Measurements from ENCODE around the gene ZNF423.
"Not testable (repeated sequence)": the region's sequence is repeated elsewhere in the genome, so short reads cannot be mapped to it uniquely, and the experiment has no call there.

ZNF423 gene

DNA sequence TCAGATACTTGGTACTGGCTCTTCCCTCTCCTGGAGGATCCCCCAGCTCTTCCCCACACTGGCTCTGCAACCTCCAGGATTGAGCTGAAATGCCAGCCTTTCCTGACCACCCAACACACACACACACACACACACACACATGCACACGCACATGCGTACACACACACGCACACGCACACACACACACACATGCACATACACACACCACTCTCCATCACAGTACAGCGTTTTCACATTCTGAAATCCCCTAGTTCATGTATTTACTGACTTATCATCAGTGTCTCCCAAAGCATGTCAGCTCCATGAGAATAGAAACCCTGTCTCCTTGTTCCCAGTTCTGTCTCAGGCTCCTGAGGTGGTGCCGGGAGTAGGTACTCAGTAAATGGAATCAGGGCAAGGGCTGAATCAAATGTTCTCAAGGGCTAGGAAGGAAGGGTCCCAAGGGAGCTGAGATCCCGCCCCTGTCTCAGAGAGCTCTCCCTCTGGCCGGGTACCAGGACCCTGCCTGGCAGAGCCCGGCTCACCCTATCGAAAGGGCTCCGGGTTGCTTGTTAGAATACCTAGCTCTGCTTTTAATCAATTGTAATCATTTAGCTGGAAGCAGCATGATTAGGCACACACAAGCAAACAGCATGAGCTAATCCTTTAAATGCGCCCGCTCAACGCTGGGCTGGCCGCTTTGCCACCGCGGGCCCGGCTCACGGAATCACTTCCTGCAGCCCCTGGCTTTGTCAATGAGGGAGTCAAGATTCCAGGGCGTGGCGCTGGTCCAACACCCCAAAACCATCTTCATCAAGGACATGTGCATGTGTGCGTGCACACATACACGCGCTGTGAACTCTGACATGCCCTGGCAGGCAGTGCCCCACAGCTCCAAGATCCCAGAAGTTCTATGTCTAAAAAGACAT is 341.6 kb downstream of the ZNF423 start:
- DNase-seq (ENCODE audit: low read depth in 2 of 2), result no peak

DNA sequence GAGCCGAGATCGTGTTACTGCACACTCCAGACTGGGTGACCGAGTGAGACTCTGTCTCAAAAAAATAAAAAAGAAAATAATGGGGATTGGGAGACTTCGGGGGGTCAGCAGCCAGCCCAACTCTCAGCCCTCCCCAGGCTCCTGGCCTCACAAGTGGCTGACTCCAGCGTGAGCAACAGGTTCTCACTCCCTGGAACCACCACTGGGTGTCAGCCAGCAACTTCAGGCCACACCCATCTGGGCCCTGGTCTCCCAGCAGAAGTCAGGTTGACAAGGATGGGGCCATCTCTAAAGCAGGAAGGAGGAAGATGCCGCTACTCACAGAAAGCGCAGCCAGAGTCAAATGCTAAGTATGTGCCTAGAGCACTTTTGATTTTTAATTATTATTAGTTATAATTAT is 342.9 kb downstream of the ZNF423 start:
- no peak for DNase-seq (ENCODE audit: low read depth in 2 of 2)

DNA sequence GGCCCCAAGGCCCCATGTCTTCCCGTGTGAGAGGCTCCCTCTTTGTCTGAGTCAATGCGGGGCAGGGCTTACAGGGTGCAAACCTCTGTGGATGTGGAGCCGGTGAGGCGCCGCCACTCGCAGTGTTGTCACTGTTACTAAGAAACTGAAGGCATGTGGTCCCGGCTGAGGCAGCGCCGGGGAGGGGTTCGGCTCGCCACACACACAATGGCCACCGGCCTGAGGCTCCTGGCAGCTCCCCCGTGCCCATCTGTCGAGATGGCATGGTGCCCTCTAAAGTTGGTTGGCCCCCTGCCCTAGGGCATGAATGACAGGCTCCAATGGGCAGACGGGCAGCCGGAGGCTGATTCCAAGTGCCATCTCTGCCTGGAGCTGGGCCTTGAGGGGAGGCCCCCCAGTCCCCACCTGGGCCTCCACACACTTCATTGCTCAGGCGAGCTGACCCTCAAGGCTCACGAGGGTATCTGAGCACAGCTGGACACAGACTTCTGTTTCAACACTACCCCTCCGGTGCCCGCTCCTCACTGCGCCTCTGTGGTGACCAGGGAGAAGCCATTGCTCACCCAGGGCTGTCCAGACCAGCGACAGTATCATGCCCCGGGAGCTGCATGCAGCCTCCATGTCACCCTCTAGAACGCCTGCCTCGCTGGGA is 345.1 kb downstream of the ZNF423 start:
- no peak for DNase-seq (ENCODE audit: low read depth in 2 of 2)

DNA sequence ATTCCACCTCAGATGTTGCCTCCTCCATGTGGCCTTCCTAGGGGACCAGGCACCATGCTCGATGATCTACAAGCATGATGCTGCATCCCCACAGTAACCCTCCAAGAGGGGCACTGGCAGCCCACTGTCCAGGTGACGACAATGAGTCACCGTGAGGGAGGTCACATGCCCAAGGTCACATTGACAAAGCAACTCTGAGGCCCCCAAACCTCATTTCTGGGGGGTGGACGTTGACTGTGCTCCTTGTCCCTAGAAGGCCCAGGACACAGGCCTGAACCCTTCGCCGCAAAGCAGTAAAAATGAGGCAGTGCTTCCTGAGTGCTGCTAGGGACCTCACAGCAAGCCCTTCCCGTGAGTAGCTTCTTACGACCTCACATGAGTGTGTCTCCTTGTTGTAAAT is 345.8 kb downstream of the ZNF423 start:
- DNase-seq (ENCODE audit: low read depth in 2 of 2), result no peak

DNA sequence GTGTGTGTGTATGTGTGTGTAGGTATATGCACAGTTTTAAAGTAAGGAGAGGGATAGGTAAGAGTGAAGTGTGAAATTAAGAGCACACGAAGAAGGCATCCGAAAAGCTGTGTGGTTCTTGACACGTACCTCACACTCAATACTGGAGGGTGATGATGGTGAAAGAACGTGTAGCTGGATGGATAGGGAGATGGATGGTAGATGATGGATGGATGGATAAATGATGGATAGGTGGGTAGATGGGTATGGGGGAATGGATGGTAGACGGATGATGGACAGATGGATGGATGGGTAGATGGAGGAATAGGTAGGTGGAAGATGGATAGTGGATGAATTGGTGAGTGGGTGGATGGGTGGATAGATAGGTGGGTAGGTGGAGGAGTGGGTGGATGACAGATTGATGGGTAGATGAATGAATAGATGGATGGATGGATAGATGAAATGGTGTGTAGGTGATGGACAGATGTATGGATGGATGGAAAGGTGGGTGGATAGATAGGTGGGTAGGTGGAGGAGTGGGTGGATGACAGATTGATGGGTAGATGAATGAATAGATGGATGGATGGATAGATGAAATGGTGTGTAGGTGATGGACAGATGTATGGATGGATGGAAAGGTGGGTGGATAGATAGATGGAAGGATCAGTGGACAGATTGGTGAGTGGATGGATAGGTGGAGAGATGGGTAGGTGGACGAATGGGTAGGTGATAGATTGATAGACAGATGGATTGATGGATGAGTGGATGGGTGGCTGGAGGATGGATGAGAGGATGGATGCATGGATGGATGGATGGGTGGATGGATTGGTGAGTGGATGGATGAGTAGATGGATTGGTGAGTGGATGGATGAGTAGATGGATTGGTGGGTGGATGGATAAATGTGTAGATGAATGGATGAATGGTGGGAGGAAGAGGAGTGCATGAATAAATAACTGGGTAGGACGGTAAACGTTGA is 349.6 kb downstream of the ZNF423 start:
- not testable (repeated sequence) for DNase-seq (ENCODE audit: low read depth in 2 of 2)

DNA sequence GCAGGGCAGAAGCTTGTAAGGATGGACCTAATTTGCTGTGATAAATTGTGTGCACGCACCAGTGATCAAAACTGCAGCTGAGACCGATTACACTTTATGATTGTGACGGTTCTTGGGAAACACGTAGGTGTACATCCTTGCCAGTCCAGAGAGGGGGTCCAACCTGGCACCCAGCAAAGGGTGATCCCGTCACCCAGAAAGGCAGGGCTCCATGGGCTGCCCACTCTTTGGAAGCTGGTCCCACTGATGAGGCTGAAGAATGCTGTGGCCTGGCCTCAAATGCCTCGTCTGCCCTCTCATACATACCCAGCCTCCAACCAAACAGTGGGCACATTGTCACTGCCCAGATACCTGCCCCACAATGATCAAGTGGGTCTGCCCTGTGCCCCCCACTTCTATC is 350.4 kb downstream of the ZNF423 start:
- no peak for DNase-seq (ENCODE audit: low read depth in 2 of 2)

DNA sequence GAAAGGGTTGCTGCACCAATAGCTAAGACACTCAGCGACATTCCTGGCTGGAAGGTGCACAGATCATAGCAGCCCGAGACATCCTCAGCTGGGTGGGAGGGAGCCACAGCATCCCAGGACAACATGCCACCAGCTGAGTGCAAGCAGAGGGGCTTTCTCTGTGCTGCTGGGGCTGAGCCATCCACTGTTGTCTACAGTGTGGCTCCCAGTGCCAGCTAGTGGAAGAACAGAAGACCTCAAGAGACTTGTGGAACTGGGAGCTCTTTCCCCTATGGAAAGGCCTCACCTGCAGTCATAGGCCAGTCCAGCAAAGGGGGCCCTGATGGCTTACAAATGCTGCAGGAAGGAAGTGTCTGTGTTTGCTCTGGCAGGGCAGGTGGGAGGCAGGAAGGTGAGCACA is 351.3 kb downstream of the ZNF423 start:
- no peak for DNase-seq (ENCODE audit: low read depth in 2 of 2)

DNA sequence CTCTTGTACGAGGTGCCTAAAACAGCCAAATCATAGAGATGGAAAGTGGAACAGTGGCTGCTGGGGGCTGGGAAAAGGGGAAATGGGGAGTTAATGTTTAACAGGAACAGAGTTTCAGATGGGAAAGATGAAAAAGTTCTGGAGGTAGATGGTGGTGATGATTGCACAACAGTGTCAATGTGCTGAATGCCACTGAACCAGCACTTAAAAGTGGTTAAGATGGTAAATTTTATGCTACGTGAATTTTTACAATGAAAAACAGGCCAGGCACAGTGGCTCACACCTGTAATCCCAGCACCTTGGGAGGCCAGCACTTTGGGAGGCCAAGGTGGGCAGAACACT is 351.9 kb downstream of the ZNF423 start:
- DNase-seq (ENCODE audit: low read depth in 2 of 2), result no peak

DNA sequence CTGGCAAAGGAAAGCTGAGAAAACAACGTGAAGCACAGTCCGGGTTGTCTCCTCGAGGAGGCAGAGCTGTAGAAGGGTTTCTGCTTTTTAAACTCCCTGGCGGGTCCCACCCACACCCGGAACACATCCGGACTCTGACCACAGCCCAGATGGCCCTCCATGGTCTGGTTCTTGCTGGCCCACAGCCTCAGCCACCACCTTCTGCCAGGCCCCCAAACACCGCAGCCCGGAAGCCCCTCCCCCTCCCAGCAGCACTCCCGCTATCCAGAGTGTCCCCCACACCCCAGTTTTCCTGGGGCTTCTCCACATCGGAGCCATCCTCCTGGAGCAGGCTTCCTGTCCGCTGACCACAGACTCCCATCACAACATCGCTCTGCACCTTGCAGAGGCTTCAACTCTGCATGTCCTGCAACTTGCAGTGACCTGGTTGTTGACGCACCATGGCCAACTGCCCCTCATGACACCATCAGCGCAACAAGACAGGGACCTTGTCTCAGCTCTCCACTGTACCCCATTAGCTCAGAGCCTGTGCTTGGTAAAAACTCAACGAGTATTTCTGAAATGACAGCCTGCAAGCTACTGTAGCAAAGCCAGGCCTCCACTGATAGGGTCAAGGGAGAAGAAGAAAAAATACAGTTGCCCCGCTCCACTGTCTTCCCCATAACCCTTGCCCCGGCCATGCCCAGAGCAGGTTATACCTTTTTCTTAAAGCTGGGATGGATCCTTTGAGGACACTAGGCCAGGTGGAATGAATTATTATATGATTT is 352.5 kb downstream of the ZNF423 start:
- DNase-seq (ENCODE audit: low read depth in 2 of 2), result no peak

DNA sequence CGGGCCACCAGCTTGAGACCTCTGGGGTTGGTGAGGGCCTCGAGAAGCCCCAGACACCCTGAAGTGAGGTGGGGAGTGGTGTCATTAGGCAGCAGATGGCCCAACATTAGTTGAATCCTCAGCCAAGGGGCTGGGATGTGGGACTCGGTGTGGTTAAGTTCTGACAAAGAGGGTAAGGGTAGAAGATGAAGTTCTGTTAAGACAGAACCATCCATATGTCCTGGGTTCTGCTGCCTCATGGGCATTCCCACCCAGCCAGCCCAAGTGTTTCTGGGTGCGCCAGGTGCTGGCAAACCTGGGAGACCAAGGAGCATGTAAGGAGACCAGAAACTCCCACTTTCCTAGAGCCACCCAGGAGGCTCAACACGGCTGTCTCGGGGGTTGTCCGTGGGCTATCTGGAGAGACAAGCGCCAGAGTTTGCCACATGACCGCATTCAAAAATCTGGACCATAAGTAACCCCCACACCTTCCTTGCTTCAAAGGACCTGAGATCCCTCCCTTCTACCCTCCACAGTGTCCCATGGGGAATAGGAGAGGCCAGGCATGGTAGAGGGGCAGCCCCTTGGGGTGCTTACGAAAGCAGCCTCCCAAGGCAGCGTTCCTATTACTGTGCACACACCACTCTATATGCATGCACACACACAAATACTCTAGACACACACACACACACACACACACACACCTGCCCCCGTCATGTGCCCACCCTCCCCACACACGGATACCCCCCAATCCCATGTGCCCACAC is 353.6 kb downstream of the ZNF423 start:
- DNase-seq (ENCODE audit: low read depth in 2 of 2), result no peak

DNA sequence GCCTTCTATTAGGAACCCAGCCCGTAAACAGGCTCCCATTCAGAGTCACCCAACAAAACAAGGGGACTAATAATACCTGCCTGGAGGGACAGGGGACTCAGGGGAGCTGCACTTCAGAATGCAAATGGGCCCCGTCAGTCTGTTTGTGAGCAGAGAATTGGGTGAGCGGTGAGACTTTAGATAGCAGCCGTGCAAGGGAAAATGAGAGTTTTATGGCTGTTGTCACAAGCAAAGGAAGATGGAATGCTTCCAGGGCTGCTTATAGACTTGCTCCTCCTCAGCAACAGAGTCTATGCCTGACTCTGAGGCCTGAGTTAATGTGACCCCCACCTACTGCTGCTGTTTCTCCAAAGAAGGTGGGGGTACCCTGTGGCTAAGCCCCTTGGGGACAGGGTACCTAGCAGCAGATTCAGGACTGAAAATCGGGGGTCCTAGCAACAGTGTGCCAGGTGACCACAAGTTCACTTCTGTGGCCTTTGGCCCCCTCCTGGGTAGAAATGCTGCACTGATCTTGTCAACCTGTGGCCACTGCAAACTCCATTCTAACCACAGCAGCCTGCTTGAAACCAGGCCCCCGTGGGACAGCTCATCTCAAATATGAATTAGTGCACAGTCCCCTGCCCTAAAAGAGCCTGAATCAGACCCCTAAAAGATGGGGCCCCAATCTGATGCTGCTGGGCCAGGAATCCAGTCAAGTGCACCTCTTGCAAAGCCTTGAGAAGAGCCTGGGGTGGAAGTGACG is 355.9 kb downstream of the ZNF423 start:
- no peak for DNase-seq (ENCODE audit: low read depth in 2 of 2)

DNA sequence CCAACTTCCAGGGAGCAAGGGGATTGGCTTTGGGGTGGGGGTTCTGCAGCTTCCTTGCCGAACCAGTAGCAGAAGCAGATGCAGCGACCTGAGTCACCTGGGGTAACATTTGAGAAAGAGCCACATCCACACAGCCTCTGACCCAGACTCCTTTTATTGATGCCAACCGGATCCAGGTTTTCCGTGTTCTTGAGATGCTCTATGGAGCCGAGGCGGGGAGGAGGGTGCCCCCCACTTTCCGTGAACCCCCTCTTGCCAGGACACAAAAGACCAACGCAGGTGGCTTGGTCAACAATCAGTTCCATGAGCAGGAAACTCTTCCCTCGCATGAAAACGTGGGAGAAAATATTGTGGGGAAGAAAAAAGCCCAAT is 356.5 kb downstream of the ZNF423 start:
- no peak for DNase-seq (ENCODE audit: low read depth in 2 of 2)

DNA sequence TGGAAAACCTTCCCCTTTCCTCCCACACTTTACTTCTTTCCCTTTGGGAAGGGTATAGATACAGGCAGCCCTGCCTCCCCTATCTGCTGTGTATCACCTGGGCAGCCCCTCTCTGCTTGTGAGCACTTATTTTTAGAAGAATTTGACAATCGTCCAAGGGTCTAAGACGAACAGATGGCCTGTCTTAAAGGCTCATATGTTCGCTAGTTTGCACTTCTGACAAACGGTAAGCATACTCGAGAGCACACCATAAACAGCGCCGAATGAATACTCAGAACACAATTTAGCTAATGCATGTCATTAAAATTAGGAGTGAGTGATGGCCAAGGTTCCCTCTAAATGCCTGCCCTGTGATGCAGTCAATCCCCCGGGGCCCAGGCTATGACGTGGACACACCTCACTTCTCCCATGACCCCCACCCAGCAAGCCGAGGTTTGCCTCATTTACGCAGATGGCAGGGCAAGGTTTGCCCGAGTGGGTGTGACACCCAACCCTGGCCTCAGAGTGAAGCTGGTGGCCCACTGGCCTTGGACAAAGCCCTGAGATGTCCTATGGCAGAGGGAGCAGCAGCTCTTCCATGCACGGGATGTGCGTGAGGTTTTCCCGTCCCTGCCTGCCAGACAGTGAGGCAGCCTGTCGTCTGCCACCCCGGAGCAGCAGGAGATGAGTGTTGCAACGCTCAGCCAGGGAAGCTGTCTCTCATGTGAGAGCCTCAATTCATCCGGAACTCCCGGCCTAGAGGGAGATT is 357.1 kb downstream of the ZNF423 start:
- DNase-seq (ENCODE audit: low read depth in 2 of 2), result no peak

DNA sequence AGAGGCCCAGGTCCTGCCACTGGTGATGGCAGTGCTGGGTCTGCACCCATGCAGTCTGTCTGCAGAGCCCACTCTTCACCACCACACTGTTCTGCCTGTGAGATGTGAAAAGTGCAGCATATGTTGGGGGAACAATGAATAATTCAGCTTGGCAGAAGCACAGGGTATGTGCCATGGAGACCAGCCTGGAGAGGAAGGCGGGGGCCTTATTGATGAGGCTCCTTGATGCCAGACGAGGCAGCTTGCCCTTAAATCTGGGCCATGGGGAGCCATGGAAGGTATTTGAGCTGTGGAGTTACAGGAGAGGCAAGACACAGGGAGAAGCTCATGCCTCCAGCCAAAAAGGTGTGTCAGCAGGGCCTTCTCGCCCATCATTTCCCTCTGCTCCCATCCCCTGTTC is 357.6 kb downstream of the ZNF423 start:
- DNase-seq (ENCODE audit: low read depth in 2 of 2), result no peak

DNA sequence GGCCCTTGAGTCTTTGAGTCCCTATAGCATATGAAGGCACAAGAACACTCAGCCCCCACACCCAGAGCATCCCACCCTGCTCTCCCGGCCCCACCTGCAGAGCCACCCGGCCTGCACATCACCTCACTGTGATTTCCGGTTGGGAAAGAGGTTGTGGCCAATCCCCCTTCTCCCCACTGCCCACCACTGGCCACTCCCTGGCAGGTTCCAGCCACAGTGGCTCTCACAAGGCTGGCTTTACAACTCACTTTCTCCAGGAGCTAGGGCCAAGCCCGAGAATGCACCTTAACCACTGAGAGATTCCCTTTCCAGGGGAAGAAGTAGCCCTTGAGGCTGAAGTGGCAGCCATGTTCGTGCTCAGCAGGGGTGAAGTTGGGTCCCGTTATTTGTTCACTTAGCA is 358.4 kb downstream of the ZNF423 start:
- DNase-seq (ENCODE audit: low read depth in 2 of 2), result no peak

DNA sequence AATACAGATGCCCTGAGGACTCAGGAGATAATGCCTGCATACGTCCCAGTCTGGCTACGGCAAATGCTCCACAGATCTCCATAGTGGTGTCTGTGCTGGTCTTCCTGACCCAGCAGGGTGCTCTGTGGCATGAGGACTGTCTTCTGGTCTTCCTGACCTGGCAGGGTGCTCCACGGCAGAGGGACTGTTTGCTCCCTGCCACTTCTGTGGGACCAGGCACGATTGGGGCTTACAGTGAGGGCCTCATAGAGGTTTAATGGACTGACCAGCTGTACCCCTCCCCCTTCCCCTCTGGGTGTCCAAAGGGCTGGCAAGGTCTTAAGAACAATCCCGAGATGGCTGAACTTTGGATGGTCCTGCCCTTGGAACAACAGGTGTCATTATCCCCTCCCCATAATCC is 359.3 kb downstream of the ZNF423 start:
- no peak for DNase-seq (ENCODE audit: low read depth in 2 of 2)

DNA sequence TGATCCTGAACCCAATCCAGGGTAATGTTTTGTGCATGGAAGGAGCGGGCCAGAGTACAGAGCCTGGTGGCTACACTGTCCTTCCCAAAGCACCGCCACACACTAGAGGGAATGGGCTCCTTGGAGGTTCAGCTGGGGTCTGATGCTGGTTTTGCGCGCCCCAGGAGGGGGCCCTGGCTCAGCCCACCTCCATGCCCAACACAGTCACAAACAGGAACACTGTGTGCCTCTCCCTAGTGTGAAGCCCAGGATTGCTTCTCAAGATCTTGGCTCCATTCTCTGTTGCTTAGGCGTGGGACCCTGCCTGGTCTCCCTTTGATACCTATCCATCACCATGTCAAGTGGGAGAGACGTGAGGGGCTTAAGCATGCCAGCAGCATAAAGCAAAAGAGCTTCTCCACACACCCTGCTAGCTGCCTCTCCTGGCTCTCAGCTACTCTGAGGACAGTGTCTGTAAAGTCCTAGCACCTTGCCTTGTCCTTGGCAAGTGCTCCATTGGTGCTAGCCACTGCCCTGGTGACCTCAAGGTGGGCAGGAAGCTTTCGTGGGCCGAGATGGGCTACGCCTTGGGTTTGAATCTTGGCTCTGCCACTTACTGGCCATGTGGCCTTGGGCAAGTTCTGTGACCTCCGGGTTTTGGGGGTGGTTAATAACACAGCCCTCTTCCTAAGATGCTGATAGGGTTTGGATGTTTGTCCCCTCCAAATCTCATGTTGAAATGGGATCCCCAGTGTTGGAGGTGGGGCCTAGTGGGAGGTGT is 360.1 kb downstream of the ZNF423 start:
- DNase-seq (ENCODE audit: low read depth in 2 of 2), result no peak

DNA sequence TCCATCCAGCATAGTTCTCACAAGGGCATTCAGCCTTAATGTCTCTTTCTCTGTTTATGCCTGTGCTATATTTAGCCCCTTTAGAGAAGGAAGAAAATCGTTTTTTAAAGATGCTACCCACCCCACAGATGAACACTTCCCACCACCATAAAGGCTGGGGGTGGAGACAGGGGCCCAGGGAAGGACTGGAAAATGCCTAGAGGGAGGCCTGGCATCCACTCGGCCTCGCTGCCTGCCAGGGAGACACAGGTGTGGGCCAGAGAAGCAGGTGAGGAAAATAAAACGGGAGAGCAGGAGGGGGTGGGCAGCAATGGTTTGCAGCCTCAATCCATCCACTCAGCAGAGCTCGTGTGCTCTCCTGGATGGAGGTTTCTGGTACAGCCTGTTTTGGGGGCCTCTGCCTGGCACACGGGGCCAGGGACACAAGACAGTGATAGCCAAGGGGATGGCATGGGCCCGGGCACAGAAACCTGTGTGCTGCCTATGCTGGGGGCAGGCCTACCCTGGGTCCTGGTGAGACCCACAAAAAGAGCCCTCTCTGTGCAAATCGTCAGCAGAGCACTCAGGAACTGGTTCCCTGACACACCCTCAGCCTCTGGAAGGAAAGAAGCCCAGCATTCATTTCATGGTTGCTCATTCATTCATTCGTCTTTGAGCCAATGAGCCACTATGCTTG is 360.9 kb downstream of the ZNF423 start:
- DNase-seq (ENCODE audit: low read depth in 2 of 2), result no peak

Measured in stimulated activated CD4-positive, alpha-beta T cell treated with anti-CD3 and anti-CD28 coated beads, Interleukin-12 subunit alpha, Interleukin-12 subunit beta, amount 100 ng/mL, for 24 hours (primary cell).